K562 (cell line): Measurements from ENCODE around the gene CDKN3. TPM values are rescaled to one million over a fixed set of nuclear protein-coding genes. Genes with fewer than 3 reads are reported as not detected.

Experiments
- ATAC-seq: fragments of 200-7000 bp; cut with Tn5 transposase; 3 replicates; pipeline ENCODE4 v1.9.1; 2020; ENCODE audit warnings: moderate library complexity
- BruUV-seq: library from RNA; stranded (reverse); fragments of 400-500 nt; replicated peaks from 2 replicates; lab custom pipeline; 2021; lab: Mats Ljungman, UMichigan
- CTCF ChIA-PET: fragments of 300-600 bp; formaldehyde crosslinking; extraction: SDS; loops from one replicate; lab custom pipeline; 2021; ENCODE audit warnings: low intra/inter-chr PET ratio; lab: Yijun Ruan, JAX
- POLR2A ChIA-PET: fragments of 300-600, 350-650 bp; sonication (Branson Sonifier 250); formaldehyde crosslinking; extraction: SDS; loops from one replicate; lab custom pipeline; 2021; ENCODE audit warnings: antibody characterized with exemption, inconsistent platforms; lab: Yijun Ruan, JAX
- DNase-seq, 4 experiments: peaks; one replicate each; pipeline versions ENCODE4 v3.0.0 to v3.0.0-alpha.2; 2011 to 2018; ENCODE audit warnings: low spot score in 3 of 4, mixed read lengths in 3 of 4; ENCODE audit errors: extremely low read depth in 1 of 4
- FAIRE-seq: peaks from 2 replicates; lab custom pipeline; 2011; peaks lifted over from hg19 to GRCh38; lab: Jason Lieb, UNC
- H2AFZ ChIP-seq: 2 replicates; pipeline ENCODE4 v1.6.0; 2011; ENCODE audit warnings: low read depth, low read length, control low read depth, inconsistent platforms
- H3K27ac ChIP-seq: fragments of 200-600 bp; 3 replicates; pipeline ENCODE4 v1.8.0; 2011; ENCODE audit warnings: low read depth, mild to moderate bottlenecking, control low read depth, inconsistent platforms, low read length, moderate library complexity, mixed read lengths; ENCODE audit errors: extremely low read depth
- H3K27me3 ChIP-seq, 2 experiments: fragments of 300-600 bp in 1 of 2; 2 replicates in 1 of 2; 3 replicates in 1 of 2; pipeline versions ENCODE4 v1.6.0 to v1.8.0; 2011; ENCODE audit warnings: inconsistent platforms in 2 of 2, low read length in 2 of 2, mild to moderate bottlenecking in 1 of 2, mixed read lengths in 1 of 2, moderate library complexity in 1 of 2; ENCODE audit not compliant: control insufficient read depth in 2 of 2, insufficient read depth in 2 of 2
- H3K36me3 ChIP-seq: fragments of 300-600 bp; 3 replicates; pipeline ENCODE4 v1.8.0; 2011; ENCODE audit warnings: mild to moderate bottlenecking, low read length, inconsistent platforms; ENCODE audit not compliant: control insufficient read depth, insufficient read depth
- H3K4me1 ChIP-seq, 2 experiments: fragments of 200-600 bp in 1 of 2; replicated peaks in 1 of 2; 2 replicates in 1 of 2; 3 replicates in 1 of 2; pipeline versions ENCODE4 v1.5.1 to v1.8.0; 2011; ENCODE audit warnings: inconsistent platforms in 2 of 2, low read length in 2 of 2, mild to moderate bottlenecking in 1 of 2, mixed read lengths in 1 of 2, moderate library complexity in 1 of 2; ENCODE audit not compliant: control insufficient read depth in 2 of 2, insufficient read depth in 2 of 2
- H3K4me2 ChIP-seq: 2 replicates; pipeline ENCODE4 v1.6.1; 2011; ENCODE audit warnings: low read length, control low read depth, inconsistent platforms, mixed read lengths; ENCODE audit not compliant: insufficient read depth
- H3K4me3 ChIP-seq: fragments of 200-600 bp; sonication (generic), shearing (Covaris generic); 2 replicates; pipeline ENCODE4 v1.5.1; 2016; ENCODE audit warnings: control low read depth, inconsistent platforms
- H3K79me2 ChIP-seq: fragments of 200-600 bp; 3 replicates; pipeline ENCODE4 v1.8.0; 2011; ENCODE audit warnings: low read length, inconsistent platforms; ENCODE audit not compliant: control insufficient read depth, insufficient read depth
- H3K9ac ChIP-seq, 2 experiments: 2 replicates each; pipeline versions ENCODE4 v1.6.0 to v1.6.1; 2011; ENCODE audit warnings: low read depth in 2 of 2, low read length in 2 of 2, control low read depth in 1 of 2, inconsistent platforms in 1 of 2, mild to moderate bottlenecking in 1 of 2, mixed read lengths in 1 of 2; ENCODE audit not compliant: insufficient read depth in 1 of 2
- H3K9me1 ChIP-seq: one replicate; pipeline ENCODE4 v1.6.0; 2011; ENCODE audit warnings: inconsistent platforms, mild to moderate bottlenecking, low read length, moderate library complexity; ENCODE audit not compliant: control insufficient read depth, insufficient read depth
- H3K9me3 ChIP-seq: replicated peaks from 2 replicates; pipeline ENCODE4 v1.5.1; 2011; ENCODE audit warnings: low read depth, low read length, inconsistent platforms; ENCODE audit not compliant: control insufficient read depth, insufficient read depth
- H4K20me1 ChIP-seq: replicated peaks from 2 replicates; pipeline ENCODE4 v1.6.1; 2011; ENCODE audit warnings: low read length, inconsistent platforms, mixed read lengths; ENCODE audit not compliant: control insufficient read depth, insufficient read depth
- E2F8 ChIP-seq: fragments of 450-650 bp; IDR thresholded peaks from 2 replicates; pipeline ENCODE4 v1.7.1; 2018; ENCODE audit warnings: mild to moderate bottlenecking, low read depth; ENCODE audit not compliant: partially characterized antibody
- FOXM1 ChIP-seq, 2 experiments: fragments of 450-650 bp in 1 of 2; sonication (generic) in 1 of 2; formaldehyde crosslinking in 1 of 2; IDR thresholded peaks; 2 replicates each; pipeline versions ENCODE4 v1.6.1 to v1.9.0; 2017 to 2022; ENCODE audit warnings: low read depth in 2 of 2, mild to moderate bottlenecking in 2 of 2, missing genetic modification reagents in 1 of 2, moderate library complexity in 1 of 2
- GABPB1 ChIP-seq: sonication (generic); formaldehyde crosslinking; IDR thresholded peaks from 2 replicates; pipeline ENCODE4 v1.8.0; 2022; ENCODE audit warnings: mild to moderate bottlenecking, missing genetic modification reagents
- HDAC1 ChIP-seq, 2 experiments: fragments of 450-650 bp; IDR thresholded peaks; 2 replicates each; pipeline ENCODE4 v1.6.1; 2016 to 2017; ENCODE audit warnings: inconsistent platforms in 1 of 2, mild to moderate bottlenecking in 1 of 2, moderate library complexity in 1 of 2
- IRF1 ChIP-seq: sonication (generic); formaldehyde crosslinking; IDR thresholded peaks from 2 replicates; pipeline ENCODE4 v1.8.0; 2022; ENCODE audit warnings: missing genetic modification reagents, mild to moderate bottlenecking, borderline replicate concordance
- KDM4B ChIP-seq, 2 experiments: fragments of 450-650 bp in 1 of 2; sonication (generic) in 1 of 2; IDR thresholded peaks; 2 replicates each; pipeline ENCODE4 v1.6.1; 2016 to 2017; ENCODE audit warnings: borderline replicate concordance in 2 of 2, antibody characterized with exemption in 1 of 2, low read depth in 1 of 2, mild to moderate bottlenecking in 1 of 2
- NCOA1 ChIP-seq: fragments of 450-650 bp; IDR thresholded peaks from 2 replicates; pipeline ENCODE4 v1.6.1; 2016; ENCODE audit warnings: low read depth
- PHTF2 ChIP-seq: fragments of 250-450 bp; sonication (Bioruptor Pico); IDR thresholded peaks from 2 replicates; pipeline ENCODE4 v1.5.0; 2021; ENCODE audit warnings: mild to moderate bottlenecking
- PTTG1 ChIP-seq: fragments of 450-650 bp; IDR thresholded peaks from 2 replicates; pipeline ENCODE4 v1.6.1; 2016; ENCODE audit warnings: low read depth, mild to moderate bottlenecking, missing genetic modification characterization, missing compliant biosample characterization
- RUNX1 ChIP-seq: sonication (generic); IDR thresholded peaks from 2 replicates; pipeline ENCODE4 v1.6.1; 2016; ENCODE audit warnings: antibody characterized with exemption, low read depth
- SPI1 ChIP-seq: IDR thresholded peaks from 2 replicates; pipeline ENCODE4 v1.6.1; 2011; ENCODE audit warnings: low read depth, low read length, control low read depth, borderline replicate concordance
- TCF7 ChIP-seq: sonication (generic); IDR thresholded peaks from 2 replicates; pipeline ENCODE4 v1.6.1; 2016; ENCODE audit warnings: antibody characterized with exemption, borderline replicate concordance
- VEZF1 ChIP-seq: fragments of 200-800 bp; sonication (Bioruptor generic); IDR thresholded peaks from 2 replicates; pipeline ENCODE4 v1.6.1; 2017; ENCODE audit warnings: missing genetic modification characterization, missing compliant biosample characterization
- YY1 ChIP-seq, 3 experiments: IDR thresholded peaks; 2 replicates each; pipeline ENCODE4 v1.6.1; 2011; ENCODE audit warnings: low read length in 2 of 3, mild to moderate bottlenecking in 2 of 3, moderate library complexity in 2 of 3, borderline replicate concordance in 1 of 3, control low read depth in 1 of 3, low read depth in 1 of 3; ENCODE audit not compliant: insufficient read depth in 3 of 3, insufficient replicate concordance in 2 of 3, control insufficient read depth in 1 of 3, insufficient read length in 1 of 3; ENCODE audit errors: extremely low read depth in 1 of 3
- ZNF239 ChIP-seq: fragments of 250-450 bp; sonication (Bioruptor Pico); IDR thresholded peaks from 2 replicates; pipeline ENCODE4 v1.4.0; 2020; ENCODE audit warnings: mild to moderate bottlenecking
- WGBS: fragments of 100-300 bp; shearing (Covaris generic); methylation state at CpG from one replicate; pipeline ENCODE4 v1.1.6; 2016; ENCODE audit warnings: low coverage, mixed read lengths; ENCODE audit not compliant: insufficient coverage; ENCODE audit errors: missing lambda C conversion rate; 5-methylcytosine and 5-hydroxymethylcytosine counted together
- in situ Hi-C: fragments of 300-500 bp; cut with MboI; formaldehyde crosslinking; loops from 4 replicates; pipeline ENCODE4 v1.15.0; 2018; ENCODE audit warnings: inconsistent platforms, mixed read lengths
- intact Hi-C: fragments of 100-400 bp; cut with micrococcal nuclease; formaldehyde crosslinking; loops from 2 replicates; pipeline ENCODE4 v1.14.2; 2022
- polyA plus RNA-seq, 8 experiments: library from polyadenylated mRNA; depleted of rRNA in 4 of 8; stranded (reverse) in 5 of 8; unstranded in 3 of 8; fragments of >200 nt; fragmentation: Nextera tagmentation in 2 of 8; fragmentation: Illumina TruSeq in 1 of 8; extraction: Ambion mirVana in 2 of 8; extraction: Trizol in 1 of 8; gene quantifications; 2 replicates each; pipeline versions ENCODE4 v1.2.1 to v1.2.3, GENCODE V29; 2011 to 2014; ENCODE audit warnings: inconsistent platforms in 1 of 8, missing spikeins in 1 of 8
- total RNA-seq, 7 experiments: library from RNA; depleted of rRNA in 6 of 7; stranded (reverse); fragments of >200 nt in 6 of 7; fragmentation: Illumina TruSeq in 2 of 7; extraction: Trizol in 2 of 7; gene quantifications; 2 replicates each; pipeline versions ENCODE4 v1.2.1 to v1.2.3, GENCODE V29; 2011 to 2021; ENCODE audit warnings: low replicate concordance in 1 of 7

CDKN3 gene
- total and polyA plus RNA-seq, 9 of the 15 experiments (the other 6 are each of a cell fraction or from before 2014, with no cell fraction given) = 41.3 to 128 (median 70.7) TPM

GRCh38 chr14:54370323-54371198 is 26.2 kb upstream of the CDKN3 start:
- Histone ChIP-seq H3K4me2 (no peak overlapping the region), H3K9ac (no peak overlapping the region), H3K4me3 (no peak overlapping the region), H3K27ac (no peak overlapping the region), H3K9me1 (no peaks in the 10 kb centered on the region), H3K4me1 (no peaks in the 10 kb centered on the region), H3K27me3 (peaks cover 3 to 10% of the 10 kb centered on the region in 2 experiments; a peak in 2 of 5 replicates), H3K9me3 (no peaks in the 10 kb centered on the region), H3K79me2 (no peaks in the 10 kb centered on the region), H2AFZ (no peak overlapping the region), H3K36me3 (no peaks in the 10 kb centered on the region), H4K20me1 (no peaks in the 10 kb centered on the region)
- 1% methylated on average over 10 of the region's 11 CpGs for WGBS
- in situ Hi-C loops = no loop called here
- POLR2A ChIA-PET = interaction anchor here (0.8 kb wide), 1 partner anchor 1760 kb away, joined by 3 read pairs; no protein-coding TSS in a partner anchor
- intact Hi-C loops = no loop called here
- peak; percentile 15; the same call in 2 of the 3 replicates for ATAC-seq
- no TSS peak for BruUV-seq
- CTCF ChIA-PET = no interaction called here
- no peak for FAIRE-seq
- DNase-seq = no peak
- TF ChIP-seq TCF7 = no peak
- no peak for TF ChIP-seq VEZF1 (CRISPR knock-in tag)
- no peak for TF ChIP-seq IRF1
- no peak for TF ChIP-seq RUNX1
- TF ChIP-seq ZNF239 (CRISPR knock-in tag) = no peak
- TF ChIP-seq GABPB1 (CRISPR knock-in tag) = no peak
- TF ChIP-seq NCOA1 = no peak
- TF ChIP-seq SPI1 = no peak
- TF ChIP-seq E2F8 = no peak
- no peak for TF ChIP-seq PTTG1 (tag)
- no peak for TF ChIP-seq FOXM1 (IDR thresholded peaks at IDR 0.05; ENCODE audit: low read depth)
- TF ChIP-seq FOXM1 (CRISPR knock-in tag; IDR thresholded peaks at IDR 0.05; ENCODE audit: low read depth) = no peak
- no peak for TF ChIP-seq HDAC1 (IDR thresholded peaks at IDR 0.05)
- TF ChIP-seq YY1 (IDR thresholded peaks at IDR 0.05; ENCODE audit: borderline replicate concordance in 1 of 3, control insufficient read depth in 1 of 3, extremely low read depth in 1 of 3, insufficient read depth in 3 of 3, insufficient read length in 1 of 3, insufficient replicate concordance in 2 of 3, low read depth in 1 of 3, low read length in 2 of 3) = no peak
- no peak for TF ChIP-seq PHTF2 (CRISPR knock-in tag)
- TF ChIP-seq KDM4B (IDR thresholded peaks at IDR 0.05; ENCODE audit: borderline replicate concordance in 2 of 2, low read depth in 1 of 2) = no peak
